Activated T-cell treated with anti-CD3 and anti-CD28 coated beads, Interleukin-2, amount 50 U/mL, for 4 hours (primary cell): Measurements from ENCODE around the gene SARNP. TPM values are rescaled to one million over a fixed set of nuclear protein-coding genes. Genes with fewer than 3 reads are reported as not detected.

Experiments
- ATAC-seq, 2 donors: fragments of 200-7000 bp; cut with Tn5 transposase; one replicate each; pipeline ENCODE4 v1.10.0; 2021
- DNase-seq: peaks from one replicate; pipeline ENCODE4 v3.0.0-alpha.2; 2020
- H3K27me3 Mint-ChIP-seq: one replicate; pipeline ENCODE4 v1.8.0; 2021; ENCODE audit warnings: low read depth, mixed read lengths
- H3K36me3 Mint-ChIP-seq: one replicate; pipeline ENCODE4 v1.8.0; 2022; ENCODE audit warnings: mixed read lengths; ENCODE audit not compliant: insufficient read depth
- H3K4me1 Mint-ChIP-seq: one replicate; pipeline ENCODE4 v1.8.0; 2021; ENCODE audit warnings: low read depth, mixed read lengths
- H3K4me3 Mint-ChIP-seq: one replicate; pipeline ENCODE4 v1.8.0; 2021; ENCODE audit warnings: mild to moderate bottlenecking, moderate library complexity, mixed read lengths
- H3K9me3 Mint-ChIP-seq: one replicate; pipeline ENCODE4 v1.8.0; 2021; ENCODE audit warnings: mixed read lengths
- total RNA-seq, 3 donors: library from RNA; stranded (reverse); gene quantifications; one replicate each; pipeline ENCODE4 v1.2.1, GENCODE V29; 2021

The SARNP gene
- total RNA-seq, 3 donors from 2014 or later = 65.8 to 78.5 (median 69.6) TPM

- Mint-ChIP-seq H3K36me3 (peaks cover 17% of the 10 kb centered on the region), H3K9me3 (no peaks in the 10 kb centered on the region), H3K4me3 (no peak overlapping the region), H3K27me3 (no peaks in the 10 kb centered on the region), H3K4me1 (peaks cover 31% of the 10 kb centered on the region)
- DNase-seq (no peak), ATAC-seq (no peak)
Measured at GRCh38 chr12:55748230-55748993, 69.1 kb downstream of the SARNP start.

GRCh38 chr12:55746913-55747231 lies 70.7 kb downstream of the SARNP start:
- DNase-seq (no peak), ATAC-seq (no peak)
- Mint-ChIP-seq H3K4me3 (no peak overlapping the region), H3K36me3 (peaks cover 10% of the 10 kb centered on the region), H3K27me3 (no peaks in the 10 kb centered on the region), H3K9me3 (no peaks in the 10 kb centered on the region), H3K4me1 (peaks cover 39% of the 10 kb centered on the region)

- peaks cover 41% of the 10 kb centered on the region for H3K4me1 Mint-ChIP-seq
- H3K4me3 Mint-ChIP-seq = no peak overlapping the region
- H3K9me3 Mint-ChIP-seq = no peaks in the 10 kb centered on the region
- peaks cover 10% of the 10 kb centered on the region for H3K36me3 Mint-ChIP-seq
- ATAC-seq (no peak), DNase-seq (no peak)
- no peaks in the 10 kb centered on the region for H3K27me3 Mint-ChIP-seq
Measured at GRCh38 chr12:55746174-55746912, 71.2 kb downstream of the SARNP start.

- H3K9me3 Mint-ChIP-seq = no peaks in the 10 kb centered on the region
- peaks cover 41% of the 10 kb centered on the region for H3K4me1 Mint-ChIP-seq
- ATAC-seq = no peak
- peaks cover 7% of the 10 kb centered on the region for H3K36me3 Mint-ChIP-seq
- peak overlapping the region; percentile 87 for H3K4me3 Mint-ChIP-seq
- DNase-seq = no peak
- H3K27me3 Mint-ChIP-seq = no peaks in the 10 kb centered on the region
Measured at GRCh38 chr12:55745361-55746173, 72.0 kb downstream of the SARNP start.

GRCh38 chr12:55744340-55745030 lies 73.0 kb downstream of the SARNP start:
- Mint-ChIP-seq H3K27me3 (no peaks in the 10 kb centered on the region), H3K9me3 (no peaks in the 10 kb centered on the region), H3K4me1 (peaks cover 40% of the 10 kb centered on the region), H3K4me3 (peak overlapping the region; percentile 87), H3K36me3 (peaks cover 7% of the 10 kb centered on the region)
- DNase-seq = no peak
- no peak for ATAC-seq

GRCh38 chr12:55743406-55744339 lies 73.9 kb downstream of the SARNP start:
- DNase-seq (peak; percentile 36), ATAC-seq (peak; percentile 56 to 59)
- peaks cover 2% of the 10 kb centered on the region for H3K36me3 Mint-ChIP-seq
- no peaks in the 10 kb centered on the region for H3K27me3 Mint-ChIP-seq
- peaks cover 40% of the 10 kb centered on the region for H3K4me1 Mint-ChIP-seq
- no peaks in the 10 kb centered on the region for H3K9me3 Mint-ChIP-seq
- H3K4me3 Mint-ChIP-seq = peak overlapping the region; percentile 87

- no peaks in the 10 kb centered on the region for H3K27me3 Mint-ChIP-seq
- ATAC-seq = peak; percentile 72 to 78
- H3K9me3 Mint-ChIP-seq = no peaks in the 10 kb centered on the region
- peak; percentile 65 for DNase-seq
- H3K36me3 Mint-ChIP-seq = no peaks in the 10 kb centered on the region
- H3K4me3 Mint-ChIP-seq = peak within 1 kb of the TSS; percentile 87
- H3K4me1 Mint-ChIP-seq = peaks cover 46% of the 10 kb centered on the region
Measured at GRCh38 chr12:55742719-55743405, 74.7 kb downstream of the SARNP start, which contains the start of gene GDF11. TSS of gene GDF11 (plus strand) at chr12:55743122. CDS start at chr12:55743317, 195 bp downstream.

GRCh38 chr12:55741931-55742680 lies 75.4 kb downstream of the SARNP start:
- no peak for ATAC-seq

GRCh38 chr12:55739025-55739378 lies 78.5 kb downstream of the SARNP start:
- Mint-ChIP-seq H3K27me3 (no peaks in the 10 kb centered on the region), H3K9me3 (no peaks in the 10 kb centered on the region), H3K36me3 (no peaks in the 10 kb centered on the region), H3K4me1 (peaks cover 33% of the 10 kb centered on the region), H3K4me3 (peak overlapping the region; percentile 76)
- ATAC-seq (no peak), DNase-seq (no peak)

More at GRCh38 chr12:55741931-55742680, 75.4 kb downstream of the SARNP start:
- Mint-ChIP-seq H3K9me3 (no peaks in the 10 kb centered on the region), H3K4me1 (peaks cover 54% of the 10 kb centered on the region), H3K36me3 (no peaks in the 10 kb centered on the region), H3K4me3 (peak overlapping the region; percentile 83), H3K27me3 (no peaks in the 10 kb centered on the region)
- no peak for DNase-seq

- Mint-ChIP-seq H3K36me3 (no peaks in the 10 kb centered on the region), H3K9me3 (no peaks in the 10 kb centered on the region), H3K27me3 (no peaks in the 10 kb centered on the region), H3K4me1 (peaks cover 27% of the 10 kb centered on the region), H3K4me3 (peak overlapping the region; percentile 76)
- ATAC-seq (peak; percentile 78), DNase-seq (peak; percentile 67)
Measured at GRCh38 chr12:55738123-55739024, 79.2 kb downstream of the SARNP start.

- ATAC-seq (no peak), DNase-seq (no peak)
- Mint-ChIP-seq H3K27me3 (no peaks in the 10 kb centered on the region), H3K36me3 (no peaks in the 10 kb centered on the region), H3K4me1 (peaks cover 25% of the 10 kb centered on the region), H3K9me3 (no peaks in the 10 kb centered on the region), H3K4me3 (no peak overlapping the region)
Measured at GRCh38 chr12:55737581-55738122, 79.9 kb downstream of the SARNP start.
